Breast epithelium (tissue), 3 donors: ENCODE results near the gene EIF4G2.

Source experiments
- POLR2A ChIP-seq: fragments of 450-650 bp; IDR thresholded peaks from one replicate; pipeline ENCODE4 v1.6.1; 2016; ENCODE audit warnings: antibody characterized with exemption, mild to moderate bottlenecking, moderate library complexity
- POLR2AphosphoS5 ChIP-seq, 3 donors: sonication (generic); formaldehyde crosslinking; IDR thresholded peaks; one replicate each; pipeline ENCODE4 v1.6.1; 2017; ENCODE audit warnings: antibody characterized with exemption in 3 of 3
- TF ChIP-seq, protein P1 (sequence below), 3 donors: fragments of 450-650 bp; IDR thresholded peaks; one replicate each; pipeline ENCODE4 v1.5.1; 2016 to 2017; ENCODE audit warnings: antibody characterized with exemption in 3 of 3, mild to moderate bottlenecking in 3 of 3, moderate library complexity in 3 of 3

DNA sequence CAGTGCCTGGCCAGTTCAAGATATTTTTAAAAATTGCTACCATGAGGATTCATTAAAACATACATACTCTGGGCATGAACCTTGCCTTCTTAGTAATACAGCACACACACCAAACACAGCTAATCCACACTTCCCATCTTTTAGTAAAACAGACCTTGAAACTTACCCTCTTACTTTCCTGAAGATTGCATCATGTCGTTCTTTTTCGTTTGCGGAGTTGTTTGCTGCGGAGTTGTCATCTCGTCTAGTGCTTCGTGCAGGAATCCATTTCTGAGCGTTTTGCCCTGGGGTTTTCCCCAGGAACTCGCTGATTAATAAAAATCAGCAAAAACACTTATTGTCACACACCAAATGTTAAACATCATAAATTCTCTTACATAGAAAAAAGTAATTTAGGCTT is 3.0 kb downstream of the EIF4G2 start:
- TF ChIP-seq, protein P1, sequence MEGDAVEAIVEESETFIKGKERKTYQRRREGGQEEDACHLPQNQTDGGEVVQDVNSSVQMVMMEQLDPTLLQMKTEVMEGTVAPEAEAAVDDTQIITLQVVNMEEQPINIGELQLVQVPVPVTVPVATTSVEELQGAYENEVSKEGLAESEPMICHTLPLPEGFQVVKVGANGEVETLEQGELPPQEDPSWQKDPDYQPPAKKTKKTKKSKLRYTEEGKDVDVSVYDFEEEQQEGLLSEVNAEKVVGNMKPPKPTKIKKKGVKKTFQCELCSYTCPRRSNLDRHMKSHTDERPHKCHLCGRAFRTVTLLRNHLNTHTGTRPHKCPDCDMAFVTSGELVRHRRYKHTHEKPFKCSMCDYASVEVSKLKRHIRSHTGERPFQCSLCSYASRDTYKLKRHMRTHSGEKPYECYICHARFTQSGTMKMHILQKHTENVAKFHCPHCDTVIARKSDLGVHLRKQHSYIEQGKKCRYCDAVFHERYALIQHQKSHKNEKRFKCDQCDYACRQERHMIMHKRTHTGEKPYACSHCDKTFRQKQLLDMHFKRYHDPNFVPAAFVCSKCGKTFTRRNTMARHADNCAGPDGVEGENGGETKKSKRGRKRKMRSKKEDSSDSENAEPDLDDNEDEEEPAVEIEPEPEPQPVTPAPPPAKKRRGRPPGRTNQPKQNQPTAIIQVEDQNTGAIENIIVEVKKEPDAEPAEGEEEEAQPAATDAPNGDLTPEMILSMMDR (IDR thresholded peaks at IDR 0.05) = no peak
- TF ChIP-seq POLR2A = no peak
- no peak for TF ChIP-seq POLR2AphosphoS5 (IDR thresholded peaks at IDR 0.05)
